Heart right ventricle (tissue), 16 donors: Measurements from ENCODE around the gene KPTN. TPM values are rescaled to one million over a fixed set of nuclear protein-coding genes. Genes with fewer than 3 reads are reported as not detected.

Experiments used
- ATAC-seq, 8 donors: fragments of 200-7000 bp; cut with Tn5 transposase; one replicate each; pipeline ENCODE4 v1.9.1; 2020; ENCODE audit warnings: mild to moderate bottlenecking in 8 of 8, moderate library complexity in 8 of 8, moderate number of reproducible peaks in 1 of 8
- DNase-seq, 2 donors: peaks; one replicate each; pipeline ENCODE4 v3.0.0-alpha.2; 2020
- H3K27ac ChIP-seq, 10 donors: fragments of 200-600 bp; sonication (generic) in 2 of 10; one replicate each; pipeline versions ENCODE4 v1.5.0 to v1.8.0; 2020 to 2022; ENCODE audit warnings: mild to moderate bottlenecking in 3 of 10
- H3K27me3 ChIP-seq, 7 donors: fragments of 200-600 bp; one replicate each; pipeline ENCODE4 v1.8.0; 2021 to 2022; ENCODE audit warnings: mild to moderate bottlenecking in 2 of 7
- H3K36me3 ChIP-seq, 9 donors: fragments of 200-600 bp; sonication (generic) in 1 of 9; one replicate each; pipeline versions ENCODE4 v1.5.0 to v1.8.0; 2020 to 2022; ENCODE audit warnings: mild to moderate bottlenecking in 2 of 9
- H3K4me1 ChIP-seq, 9 donors: fragments of 200-600 bp; sonication (generic) in 1 of 9; one replicate each; pipeline versions ENCODE4 v1.5.0 to v1.8.0; 2020 to 2022; ENCODE audit warnings: mild to moderate bottlenecking in 4 of 9
- H3K4me3 ChIP-seq, 10 donors: fragments of 200-600 bp; sonication (generic) in 2 of 10; one replicate each; pipeline versions ENCODE4 v1.5.0 to v1.8.0; 2020 to 2022; ENCODE audit warnings: mild to moderate bottlenecking in 7 of 10, moderate library complexity in 2 of 10
- H3K9me3 ChIP-seq, 11 donors: fragments of 200-600 bp in 10 of 11; sonication (generic) in 2 of 11; one replicate each; pipeline versions ENCODE4 v1.5.0 to v1.8.0; 2013 to 2022; ENCODE audit warnings: mild to moderate bottlenecking in 2 of 11, control low read depth in 1 of 11, moderate library complexity in 1 of 11
- WGBS, 2 donors: extraction: QIAGEN DNeasy Blood & Tissue Kit; methylation state at CpG; one replicate each; pipeline ENCODE4 v1.1.7; 2013; ENCODE audit warnings: inconsistent platforms in 1 of 2; 5-methylcytosine and 5-hydroxymethylcytosine counted together
- intact Hi-C, 10 donors: fragments of 100-400 bp; cut with DNase I; formaldehyde crosslinking; loops; one replicate each; pipeline versions ENCODE4 v1.11.1 to v1.14.2; 2022
- polyA plus RNA-seq, 2 donors: library from polyadenylated mRNA; stranded (reverse); fragments of 200-250 nt; gene quantifications; one replicate each; pipeline ENCODE4 v1.2.3, GENCODE V29; 2013
- total RNA-seq, 10 donors: library from RNA; stranded (reverse); fragmentation: NEBNext Ultra II Directional in 3 of 10; extraction: Animal tissue kit (Norgen Biotek cat#: 25700) in 3 of 10; gene quantifications; one replicate each; pipeline versions ENCODE4 v1.2.1 to v1.2.4, GENCODE V29; 2021 to 2023
- TF ChIP-seq, protein P1 (sequence below), 9 donors: fragments of 200-600 bp; sonication (generic) in 2 of 9; IDR thresholded peaks; one replicate each; pipeline versions ENCODE4 v1.5.0 to v1.8.0; 2021 to 2022; ENCODE audit warnings: antibody characterized with exemption in 9 of 9, mild to moderate bottlenecking in 5 of 9, moderate library complexity in 1 of 9
- donor health status: Arrhythmogenic right ventricular cardiomyopathy.
- donor health status: ischemic (EF 13 %, LVEDD 7.1; RV severe dilation, severe dysfunction).
- donor health status: healthy with polysubstance abuse.
- donor health status: DM: no; HTN: yes; CAD: no.
- donor health status: DM: no; HTN: no; CAD: no.
- donor health status: ischemic (EF 25% LVEDD 6.9; RV normal size, moderate dysfunction).
- donor health status: ischemic (EF 25% LVEDD 5.7; RV mildly dilated, moderate dysfunction).
- donor health status: healthy.
- donor health status: DM: yes; HTN: yes; CAD: no.
- donor health status: Ischemic cardiomyopathy.
- donor health status: ischemic (EF 35%, LVEDD 5.7; RV mildly dilated, moderate dysfunction).
- donor health status: nonischemic (EF 11% LVEDD 7.7; RV severe dilation, severe dysfunction).
- donor health status: DM: yes; HTN: yes; CAD: no.
- donor health status: PGD.
- donor health status: ischemic (EF 29% LVEDD 5.4; RV normal size, mild dysfunction).
- donor health status: nonischemic (EF 23%, LVEDD 6.1; RV moderate dilation, normal function).

KPTN gene
- total and polyA plus RNA-seq, 12 donors, result 4.0 to 35.6 (median 9.0) TPM

- no peak for ATAC-seq
- no peaks in the 10 kb centered on the region for H3K27me3 ChIP-seq
- intact Hi-C loops, result loop anchor here in 5 of 10 donors (5.0 to 10.0 kb wide), 5 partner anchors 74 to 186 kb away; partner anchors contain the start of gene BICRA (in 2 of the 5)
These were observed 27.1 kb upstream of the KPTN start for GRCh38 chr19:47511128-47511517.

GRCh38 chr19:47510516-47511127, 26.6 kb upstream of the KPTN start:
- WGBS, 2 donors, result 55 to 60% methylated on average over 12 of the region's 12 CpGs
- DNase-seq, result no peak
- Histone ChIP-seq H3K27ac (peak overlapping the region in 9 of 10 donors; percentile 35 to 99 (median 96)), H3K4me1 (peaks cover 43 to 90% (median 85%) of the 10 kb centered on the region in 9 donors), H3K36me3 (peaks cover 0 to 16% (median 0%) of the 10 kb centered on the region in 9 donors), H3K4me3 (peak overlapping the region in 3 of 10 donors; percentile 15 to 16 (median 16)), H3K27me3 (no peaks in the 10 kb centered on the region), H3K9me3 (no peaks in the 10 kb centered on the region)
- TF ChIP-seq, protein P1, sequence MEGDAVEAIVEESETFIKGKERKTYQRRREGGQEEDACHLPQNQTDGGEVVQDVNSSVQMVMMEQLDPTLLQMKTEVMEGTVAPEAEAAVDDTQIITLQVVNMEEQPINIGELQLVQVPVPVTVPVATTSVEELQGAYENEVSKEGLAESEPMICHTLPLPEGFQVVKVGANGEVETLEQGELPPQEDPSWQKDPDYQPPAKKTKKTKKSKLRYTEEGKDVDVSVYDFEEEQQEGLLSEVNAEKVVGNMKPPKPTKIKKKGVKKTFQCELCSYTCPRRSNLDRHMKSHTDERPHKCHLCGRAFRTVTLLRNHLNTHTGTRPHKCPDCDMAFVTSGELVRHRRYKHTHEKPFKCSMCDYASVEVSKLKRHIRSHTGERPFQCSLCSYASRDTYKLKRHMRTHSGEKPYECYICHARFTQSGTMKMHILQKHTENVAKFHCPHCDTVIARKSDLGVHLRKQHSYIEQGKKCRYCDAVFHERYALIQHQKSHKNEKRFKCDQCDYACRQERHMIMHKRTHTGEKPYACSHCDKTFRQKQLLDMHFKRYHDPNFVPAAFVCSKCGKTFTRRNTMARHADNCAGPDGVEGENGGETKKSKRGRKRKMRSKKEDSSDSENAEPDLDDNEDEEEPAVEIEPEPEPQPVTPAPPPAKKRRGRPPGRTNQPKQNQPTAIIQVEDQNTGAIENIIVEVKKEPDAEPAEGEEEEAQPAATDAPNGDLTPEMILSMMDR (IDR thresholded peaks at IDR 0.05), result no peak
- no peak for ATAC-seq
- intact Hi-C loops, result loop anchor here in 5 of 10 donors (5.0 to 10.0 kb wide), 5 partner anchors 73 to 187 kb away; partner anchors contain the start of gene BICRA (in 2 of the 5)

More at GRCh38 chr19:47511128-47511517, 27.1 kb upstream of the KPTN start:
- Histone ChIP-seq H3K9me3 (no peaks in the 10 kb centered on the region), H3K27ac (peak overlapping the region in 9 of 10 donors; percentile 35 to 99 (median 96)), H3K36me3 (peaks cover 0 to 11% (median 0%) of the 10 kb centered on the region in 9 donors), H3K4me3 (peak overlapping the region in 3 of 10 donors; percentile 16 to 95 (median 16)), H3K4me1 (peaks cover 43 to 90% (median 87%) of the 10 kb centered on the region in 9 donors)
- DNase-seq, result peak in 1 of 2 donors; percentile 65
- WGBS, 2 donors, result 45 to 53% methylated on average over 6 of the region's 6 CpGs
- TF ChIP-seq, protein P1 (IDR thresholded peaks at IDR 0.05), result no peak

- H3K9me3 ChIP-seq, result no peaks in the 10 kb centered on the region
- intact Hi-C loops, result loop anchor here in 6 of 10 donors (5.0 to 10.0 kb wide), 6 partner anchors 73 to 187 kb away; partner anchors contain the start of gene BICRA (in 2 of the 6)
- peak overlapping the region in 1 of 10 donors; percentile 16 for H3K4me3 ChIP-seq
These were observed 26.0 kb upstream of the KPTN start for GRCh38 chr19:47509973-47510372.

More at GRCh38 chr19:47509973-47510372, 26.0 kb upstream of the KPTN start:
- DNase-seq (no peak), ATAC-seq (peak in 4 of 8 donors; percentile 25 to 42 (median 32))
- TF ChIP-seq, protein P1 (IDR thresholded peaks at IDR 0.05), result no peak
- Histone ChIP-seq H3K4me1 (peaks cover 43 to 94% (median 85%) of the 10 kb centered on the region in 9 donors), H3K36me3 (peaks cover 0 to 23% (median 0%) of the 10 kb centered on the region in 9 donors), H3K27ac (peak overlapping the region in 9 of 10 donors; percentile 60 to 99 (median 96)), H3K27me3 (no peaks in the 10 kb centered on the region)
- WGBS, 2 donors, result 41 to 47% methylated on average over 8 of the region's 8 CpGs
